ENCODE data around the gene SMYD3. TPM values are rescaled to one million over a fixed set of nuclear protein-coding genes. Genes with fewer than 3 reads are reported as not detected.

Gene SMYD3
- total RNA-seq, 1 experiment from 2014 or later = 25.5 TPM

GRCh38 chr1:246526915-246527314 is 19.8 kb upstream of the SMYD3 start:
- Histone ChIP-seq H2BK120ac (ENCODE audit: low read depth, low read length, poor library complexity, severe bottlenecking) (no peak overlapping the region), H3K18ac (ENCODE audit: insufficient read length, low read depth, low read length) (no peak overlapping the region), H4K20me1 (ENCODE audit: control insufficient read depth, insufficient read depth, insufficient read length) (no peaks in the 10 kb centered on the region), H4K91ac (ENCODE audit: insufficient read length, low read depth, low read length) (no peak overlapping the region), H2AK5ac (ENCODE audit: insufficient read length, low read length) (no peak overlapping the region), H2BK12ac (ENCODE audit: insufficient read length, low read depth, low read length) (no peak overlapping the region), H3K14ac (ENCODE audit: insufficient read depth, low read length) (no peak overlapping the region), H3K27me3 (ENCODE audit: insufficient read depth, low read length) (no peaks in the 10 kb centered on the region; the same call in 1 of the 2 replicates), H3K4me2 (ENCODE audit: insufficient read depth, insufficient read length, low read length) (no peak overlapping the region), H3K27ac (ENCODE audit: insufficient read length, low read depth, low read length) (no peak overlapping the region), H3K56ac (ENCODE audit: insufficient read length, low read depth, low read length) (no peak overlapping the region), H3K23ac (ENCODE audit: insufficient read length, low read depth, low read length) (no peak overlapping the region), H3K79me1 (ENCODE audit: insufficient read depth, low read depth, low read length, poor library complexity, severe bottlenecking) (no peaks in the 10 kb centered on the region), H3K9me3 (ENCODE audit: control insufficient read depth, low read depth, low read length) (peaks cover 8% of the 10 kb centered on the region), H4K8ac (replicated peaks; ENCODE audit: insufficient read length, low read depth, low read length) (no peak overlapping the region), H3K23me2 (ENCODE audit: insufficient read length, low read depth, low read length, poor library complexity, severe bottlenecking) (no peaks in the 10 kb centered on the region), H3K79me2 (ENCODE audit: insufficient read depth, low read length) (no peaks in the 10 kb centered on the region), H3K4ac (ENCODE audit: low read depth, low read length) (no peak overlapping the region), H2BK5ac (ENCODE audit: insufficient read length, low read length) (no peak overlapping the region), H2BK15ac (ENCODE audit: low read depth, low read length) (no peak overlapping the region), H4K5ac (ENCODE audit: insufficient read length, low read depth, low read length) (no peak overlapping the region), H3T11ph (ENCODE audit: low read length) (no peak overlapping the region), H2AFZ (ENCODE audit: low read length) (no peak overlapping the region), H3K9ac (ENCODE audit: extremely low read depth, insufficient read length, low read length) (no peak overlapping the region), H2BK20ac (ENCODE audit: low read depth, low read length, poor library complexity, severe bottlenecking) (no peak overlapping the region), H3K4me1 (ENCODE audit: insufficient read depth, low read length) (no peaks in the 10 kb centered on the region)
- no peaks in the 10 kb centered on the region for H3K4me1 Mint-ChIP-seq
- H3K4me3 Mint-ChIP-seq = no peak overlapping the region
- H3K36me3 Mint-ChIP-seq (ENCODE audit: insufficient read depth in 1 of 3, low read depth in 3 of 3) = peaks cover 4 to 10% (median 6%) of the 10 kb centered on the region in 3 experiments; a peak in 6 of 7 replicates
- no peak for TF ChIP-seq CTCF (conservative IDR thresholded peaks at IDR 0.05)
- H3K9me3 Mint-ChIP-seq = peaks cover 25 to 37% of the 10 kb centered on the region in 2 experiments
- WGBS (ENCODE audit: extremely low coverage, insufficient read length, low lambda C conversion rate) = no CpG with 5 or more reads among the region's 7 CpGs
- DNase-seq = no peak
- H3K27ac Mint-ChIP-seq = no peak overlapping the region
- H3K27me3 Mint-ChIP-seq (ENCODE audit: low read depth) = peaks cover 11% of the 10 kb centered on the region

Measured in H9 (cell line).